Measurements from ENCODE around the gene SCAMP2.

Gene SCAMP2

DNA sequence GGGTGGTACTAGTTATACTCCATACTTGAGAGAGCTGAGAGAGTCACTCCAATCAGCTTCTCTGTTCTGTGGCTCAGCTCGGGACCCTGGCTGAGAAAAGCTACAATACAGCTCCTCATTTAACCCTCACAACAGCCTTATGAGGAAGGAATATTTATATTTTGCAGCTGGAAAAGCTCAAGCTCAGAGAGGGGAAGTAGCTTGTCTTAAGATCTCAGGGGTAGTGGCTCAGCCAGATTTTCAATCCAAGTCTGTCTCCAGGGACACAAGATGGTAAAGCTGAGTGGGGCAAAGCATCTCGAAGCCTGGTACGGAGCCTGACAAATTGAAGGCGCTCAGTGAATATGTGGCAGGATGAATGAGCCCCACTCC lies 14.8 kb downstream of the SCAMP2 start:
- no peak for DNase-seq (ENCODE audit: low read depth in 2 of 2)

- no peak for DNase-seq (ENCODE audit: low read depth in 2 of 2)
These were observed 15.3 kb downstream of the SCAMP2 start for GRCh38 chr15:74857671-74858368.

GRCh38 chr15:74857082-74857655 lies 16.0 kb downstream of the SCAMP2 start:
- DNase-seq (ENCODE audit: low read depth in 2 of 2), result no peak

GRCh38 chr15:74856537-74856936 lies 16.6 kb downstream of the SCAMP2 start:
- DNase-seq (ENCODE audit: low read depth in 2 of 2), result no peak

DNA sequence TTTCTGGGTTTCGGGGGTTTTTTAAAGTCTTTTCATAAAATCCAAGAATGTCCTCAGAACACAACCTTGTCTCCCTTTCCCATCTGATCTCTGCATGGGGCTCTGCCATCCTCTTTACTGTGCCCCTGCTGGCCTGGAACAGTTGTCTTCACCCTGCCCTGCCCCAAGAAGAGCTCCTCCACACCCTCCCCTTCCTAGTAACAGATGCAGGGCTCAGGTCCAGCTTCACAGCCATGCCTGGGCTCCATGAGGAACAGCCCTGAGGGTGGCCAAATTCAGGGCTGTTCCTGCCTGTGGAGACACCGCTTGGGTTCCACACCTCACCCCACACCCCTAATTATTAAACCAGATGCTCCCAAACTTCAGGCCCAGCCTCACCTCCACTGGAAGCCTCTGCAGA lies 17.3 kb downstream of the SCAMP2 start:
- no peak for DNase-seq (ENCODE audit: low read depth in 2 of 2)

- DNase-seq (ENCODE audit: low read depth in 2 of 2), result no peak
These were observed 18.6 kb downstream of the SCAMP2 start for GRCh38 chr15:74854453-74855022.

GRCh38 chr15:74851960-74852359 lies 21.2 kb downstream of the SCAMP2 start:
- no peak for DNase-seq (ENCODE audit: low read depth in 2 of 2)

DNA sequence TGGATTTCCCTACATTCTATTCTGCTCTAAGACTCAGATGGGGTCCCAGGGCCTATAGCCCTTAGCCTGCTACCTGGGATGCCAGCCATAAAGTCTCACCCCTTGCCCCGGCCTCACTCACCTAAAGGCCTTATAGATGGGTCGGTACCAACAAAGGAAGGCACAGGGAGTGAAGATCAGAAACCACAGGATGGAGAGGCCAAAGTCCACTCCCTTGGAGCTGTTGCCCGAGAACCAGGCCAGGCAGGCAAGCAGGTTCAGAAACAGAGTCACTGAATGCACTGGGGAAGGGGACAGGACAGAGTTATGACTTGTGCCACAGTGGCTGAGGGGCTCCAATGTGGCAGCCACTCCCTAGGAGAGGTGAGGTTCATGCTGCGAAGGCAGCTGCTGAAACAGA lies 22.8 kb downstream of the SCAMP2 start:
- DNase-seq (ENCODE audit: low read depth in 2 of 2), result no peak

- no peak for DNase-seq (ENCODE audit: low read depth in 2 of 2)
These were observed 25.7 kb downstream of the SCAMP2 start for GRCh38 chr15:74847432-74847831.

DNA sequence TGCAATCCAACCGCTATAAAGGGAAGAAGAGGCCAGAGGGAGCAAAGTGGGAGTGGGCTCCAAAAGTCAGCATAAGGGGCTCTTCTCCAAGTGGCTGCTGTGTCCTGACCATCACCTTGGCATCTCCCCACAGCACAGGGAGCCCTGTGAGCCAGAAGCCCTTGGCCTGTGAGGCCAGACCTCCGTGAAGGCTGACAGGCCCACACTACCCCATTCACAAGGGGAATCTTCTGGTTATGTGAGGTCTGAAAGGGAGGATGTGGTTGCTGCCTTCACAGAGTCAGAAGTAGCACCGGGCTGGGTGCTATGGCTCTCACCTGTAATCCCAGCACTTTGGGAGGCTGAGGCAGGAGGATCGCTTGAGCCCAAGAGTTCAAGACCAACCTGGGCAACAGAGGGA lies 27.6 kb downstream of the SCAMP2 start:
- no peak for DNase-seq (ENCODE audit: low read depth in 2 of 2)

DNA sequence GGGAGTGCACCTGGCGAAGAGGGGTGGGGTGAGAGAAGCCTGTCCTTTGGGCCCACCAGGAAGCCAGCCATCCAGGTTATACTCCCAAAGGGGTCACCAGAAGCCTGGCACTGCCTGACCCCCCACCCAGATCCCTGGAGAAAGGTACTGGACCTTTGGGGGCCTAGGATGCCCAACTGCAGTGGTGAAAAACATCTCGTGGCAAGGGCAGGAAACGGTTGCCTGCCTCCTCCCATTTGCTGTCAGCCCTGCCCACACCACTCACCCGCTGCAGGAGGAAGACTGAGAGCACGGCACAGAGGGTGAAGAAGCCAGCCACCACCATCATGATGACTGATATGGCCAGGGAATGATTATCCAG lies 28.0 kb downstream of the SCAMP2 start:
- DNase-seq (ENCODE audit: low read depth in 2 of 2), result peak in 1 of 2 donors; percentile 39

GRCh38 chr15:74844319-74845207 lies 28.6 kb downstream of the SCAMP2 start:
- no peak for DNase-seq (ENCODE audit: low read depth in 2 of 2)

DNA sequence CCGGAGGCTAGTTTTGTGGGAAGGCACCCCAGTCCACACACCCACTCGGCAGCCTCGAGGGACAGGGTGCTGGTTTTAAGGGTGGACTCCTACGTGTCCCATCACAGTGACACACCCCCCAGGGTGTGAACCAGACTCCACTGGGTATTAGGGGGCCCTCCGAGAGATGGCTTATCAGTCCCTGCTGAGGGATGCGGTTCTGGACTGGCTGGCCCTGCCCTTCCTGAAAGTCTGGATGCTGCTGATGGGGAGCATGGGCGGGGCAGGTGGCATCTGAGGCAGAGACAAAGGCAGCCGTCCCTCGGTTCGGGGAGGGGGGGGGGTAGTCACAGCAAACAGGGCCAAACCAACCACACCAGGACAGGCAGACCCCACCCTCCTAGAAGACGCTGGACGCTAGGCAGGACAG lies 29.3 kb downstream of the SCAMP2 start:
- no peak for DNase-seq (ENCODE audit: low read depth in 2 of 2)

DNA sequence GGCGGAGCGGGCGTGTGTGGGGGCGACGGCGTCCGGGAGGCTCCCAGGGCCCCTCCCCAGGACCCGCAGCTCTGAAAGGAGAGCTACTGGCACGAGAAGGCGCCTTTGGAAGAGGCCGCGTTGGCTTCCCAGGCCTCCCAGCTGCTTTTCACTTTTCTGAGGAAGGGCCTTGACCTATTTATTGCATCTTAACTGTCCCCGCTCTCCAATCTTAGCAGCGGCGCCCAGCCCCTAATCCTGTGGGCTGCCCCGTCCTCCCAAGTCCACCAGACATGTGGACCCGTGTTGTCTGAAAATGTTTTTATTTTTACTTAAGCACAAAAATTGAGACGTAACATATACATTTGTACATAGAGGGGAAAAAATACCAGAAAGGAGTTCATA lies 29.7 kb downstream of the SCAMP2 start:
- DNase-seq (ENCODE audit: low read depth in 2 of 2), result no peak

DNA sequence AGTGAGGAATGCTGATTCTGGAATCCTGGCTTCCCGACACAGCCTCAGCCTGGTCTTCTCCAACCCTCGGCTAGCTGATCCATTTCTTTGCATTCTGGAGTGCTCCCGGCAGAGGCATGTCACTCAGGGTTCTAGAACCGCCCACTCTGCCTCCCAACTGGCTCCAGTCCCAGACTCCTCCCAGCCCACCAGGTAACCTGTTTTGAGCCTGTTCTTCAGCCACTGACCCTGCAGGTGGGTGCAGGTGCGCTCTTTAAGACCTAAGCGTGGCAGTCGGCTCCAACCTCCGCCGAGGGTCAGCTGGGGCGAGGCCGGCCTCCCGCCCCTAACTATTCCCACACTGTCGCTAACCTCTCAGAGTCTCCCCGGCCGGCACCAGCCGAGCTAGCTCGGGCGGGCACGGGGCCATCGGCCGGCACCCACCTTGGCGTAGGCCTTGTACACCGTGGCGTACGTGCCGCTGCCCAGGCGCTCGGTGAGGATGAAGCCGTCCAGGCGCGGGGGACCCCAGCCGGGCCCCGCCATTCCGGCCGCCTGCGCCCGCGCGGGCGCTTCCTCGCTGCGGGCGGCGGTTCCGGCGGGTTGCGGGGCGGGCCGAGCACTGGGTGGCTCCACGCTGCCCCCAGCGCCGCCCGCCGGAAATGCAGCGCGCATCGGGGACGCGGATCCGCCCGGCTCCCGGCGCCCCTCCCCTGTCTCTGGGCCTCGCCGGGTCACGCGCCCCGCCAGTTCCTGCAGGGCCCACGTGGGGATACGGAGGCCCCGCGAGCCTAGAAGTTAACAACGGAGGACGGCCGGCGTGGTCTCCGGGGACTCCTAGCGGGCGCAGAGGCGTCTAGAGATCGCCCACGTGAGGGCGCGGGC lies 30.4 kb downstream of the SCAMP2 start, which contains the start of gene ULK3:
TSS of gene ULK3 (minus strand) at position 576 of the 864 bp plus-strand sequence. CDS start at position 525, 51 bp downstream.
- peak; percentile 79 to 89 for DNase-seq (ENCODE audit: low read depth in 2 of 2)

GRCh38 chr15:74841891-74842373 lies 31.2 kb downstream of the SCAMP2 start:
- no peak for DNase-seq (ENCODE audit: low read depth in 2 of 2)

GRCh38 chr15:74840851-74841775 lies 32.1 kb downstream of the SCAMP2 start:
- DNase-seq (ENCODE audit: low read depth in 2 of 2), result no peak

GRCh38 chr15:74839526-74840395 lies 33.4 kb downstream of the SCAMP2 start:
- DNase-seq (ENCODE audit: low read depth in 2 of 2), result no peak

Data from stimulated activated CD8-positive, alpha-beta memory T cell treated with anti-CD3 and anti-CD28 coated beads, Interleukin-7, amount 100 ng/mL, for 4 hours (primary cell).